ENCODE measurements around the gene BEND7. TPM values are rescaled to one million over a fixed set of nuclear protein-coding genes. Genes with fewer than 3 reads are reported as not detected.
A peak's percentile ranks its signal among the peaks of the same experiment; 100 is the strongest.

The BEND7 gene
- total and polyA plus RNA-seq, 2 of the 13 experiments (the other 11 are each of a cell fraction or from before 2014, with no cell fraction given) = 14.1 to 17.1 TPM

DNA sequence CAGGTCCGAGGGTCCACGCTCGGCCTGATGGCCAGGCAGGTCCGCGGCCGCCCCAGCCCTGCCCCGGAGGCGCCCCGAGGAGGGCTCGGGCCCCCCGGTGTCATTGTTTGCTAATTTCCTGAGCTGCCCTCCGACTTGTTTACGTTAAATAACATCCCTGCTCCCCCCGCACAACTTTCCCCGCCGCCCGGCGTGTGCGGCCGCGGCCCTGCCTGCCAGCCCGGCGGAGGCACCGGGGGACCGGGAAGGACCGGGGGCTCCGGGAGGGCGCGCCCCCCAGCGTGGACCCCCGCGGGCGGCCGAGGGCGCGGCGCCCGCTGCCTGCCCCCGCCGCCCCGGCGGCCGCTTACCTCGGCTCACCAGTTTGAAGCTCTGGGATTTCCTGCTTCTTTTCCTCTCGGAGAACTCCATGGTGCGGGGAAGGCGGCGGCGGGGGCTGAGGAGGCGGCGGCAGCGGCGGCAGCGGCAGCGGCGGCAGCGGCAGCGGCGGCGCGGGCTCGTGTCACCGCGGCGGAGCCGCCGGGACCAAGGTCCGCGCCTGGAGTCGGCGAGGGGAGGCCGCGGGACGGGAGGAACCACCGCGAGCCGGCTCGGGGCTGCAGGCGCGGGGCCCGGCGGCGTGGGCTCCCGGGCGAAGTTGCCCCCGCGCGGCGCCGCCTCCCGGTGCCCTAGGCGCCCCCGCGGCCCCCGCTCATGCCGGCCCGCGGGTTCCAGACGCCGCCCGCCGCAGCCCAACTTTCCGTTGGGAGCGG, 515 bp downstream of the BEND7 start:
- ChIA-PET POLR2A (interaction anchor here (1.2 kb wide), 1 partner anchor 114 kb away, joined by 3 read pairs; no protein-coding TSS in a partner anchor), CTCF (ENCODE audit: low intra/inter-chr PET ratio, low total read pairs) (interaction anchor here (1.0 kb wide), 1 partner anchor 88 kb away, joined by 3 read pairs; no protein-coding TSS in a partner anchor)
- no peak for DNase-seq (ENCODE audit: low spot score)
- Histone ChIP-seq H3K4me1 (ENCODE audit: insufficient read depth, low read length) (peaks cover 26% of the 10 kb centered on the region), H3K9me3 (ENCODE audit: low read length) (no peaks in the 10 kb centered on the region), H3K36me3 (replicated peaks in 1 of 2; ENCODE audit: control insufficient read depth in 1 of 2, insufficient read depth in 2 of 2, low read length in 2 of 2) (peaks cover 4 to 18% of the 10 kb centered on the region in 2 experiments; a peak in 3 of 5 replicates), H3K4me3 (replicated peaks in 1 of 3; ENCODE audit: insufficient read depth in 1 of 3, low read depth in 2 of 3, low read length in 3 of 3) (peak overlapping the region; percentile 81 to 96 (median 86)), H2AFZ (ENCODE audit: low read length) (no peak overlapping the region), H3K9ac (ENCODE audit: insufficient read depth, low read depth, low read length) (peak overlapping the region; percentile 79), H3K79me2 (ENCODE audit: insufficient read depth, low read length) (peaks cover 25% of the 10 kb centered on the region), H3K4me2 (ENCODE audit: low read depth, low read length) (peak overlapping the region; percentile 68), H3K27me3 (ENCODE audit: control insufficient read depth in 1 of 2, insufficient read depth in 2 of 2, low read length in 2 of 2) (no peaks in the 10 kb centered on the region), H3K27ac (ENCODE audit: extremely low read length, insufficient read depth, low read length) (peak overlapping the region; percentile 65), H4K20me1 (ENCODE audit: insufficient read depth, low read length) (no peaks in the 10 kb centered on the region)
- peak; percentile 34 for ATAC-seq
- no peak for FAIRE-seq
- in situ Hi-C loops (cut with HindIII; ENCODE audit: extremely low pct_ligation_motif_present, low pct_unique_long_range_greater_than_20kb) = no loop called here
- BruUV-seq (replicated peaks) = no TSS peak
- intact Hi-C loops (cut with micrococcal nuclease; ENCODE audit: unreplicated experiment) = loop anchor here (5.0 kb wide), 1 partner anchor 41 kb away; no protein-coding TSS in a partner anchor
- 4% methylated on average over 17 of the region's 104 CpGs for WGBS (ENCODE audit: low lambda C conversion rate)
- TF ChIP-seq HNRNPLL (IDR thresholded peaks at IDR 0.05; ENCODE audit: low read depth, low read length, poor library complexity, severe bottlenecking) (peak; percentile 27), HOXA5 (CRISPR knock-in tag; IDR thresholded peaks at IDR 0.05) (peak; percentile 50; the same call in 1 of the 2 replicates), ZBTB4 (CRISPR knock-in tag; IDR thresholded peaks at IDR 0.05; ENCODE audit: borderline replicate concordance) (no peak), MXD3 (CRISPR knock-in tag; IDR thresholded peaks at IDR 0.05) (0 out of 2 replicates have a peak, but pooled peaks have one; percentile 33), FOXO1 (CRISPR knock-in tag; IDR thresholded peaks at IDR 0.05) (peak; percentile 48; the same call in 1 of the 2 replicates), MAZ (IDR thresholded peaks at IDR 0.05; ENCODE audit: borderline replicate concordance, low read depth, low read length) (no peak), MAZ (CRISPR knock-in tag; IDR thresholded peaks at IDR 0.05; ENCODE audit: low read depth) (no peak), KMT2A (CRISPR knock-in tag; IDR thresholded peaks at IDR 0.05) (0 out of 2 replicates have a peak, but pooled peaks have one; percentile 27), ZNF331 (CRISPR knock-in tag; IDR thresholded peaks at IDR 0.05) (no peak), FOXA3 (CRISPR knock-in tag; IDR thresholded peaks at IDR 0.05) (peak; percentile 21; the same call in 1 of the 2 replicates), MAX (IDR thresholded peaks at IDR 0.05) (peak; percentile 10; the same call in 1 of the 2 replicates), ZNF569 (CRISPR knock-in tag; IDR thresholded peaks at IDR 0.05; ENCODE audit: borderline replicate concordance) (no peak), ZNF562 (CRISPR knock-in tag; IDR thresholded peaks at IDR 0.05; ENCODE audit: borderline replicate concordance) (no peak), NR3C1 (CRISPR knock-in tag; IDR thresholded peaks at IDR 0.05) (no peak)
- TF ChIP-seq, protein P1, sequence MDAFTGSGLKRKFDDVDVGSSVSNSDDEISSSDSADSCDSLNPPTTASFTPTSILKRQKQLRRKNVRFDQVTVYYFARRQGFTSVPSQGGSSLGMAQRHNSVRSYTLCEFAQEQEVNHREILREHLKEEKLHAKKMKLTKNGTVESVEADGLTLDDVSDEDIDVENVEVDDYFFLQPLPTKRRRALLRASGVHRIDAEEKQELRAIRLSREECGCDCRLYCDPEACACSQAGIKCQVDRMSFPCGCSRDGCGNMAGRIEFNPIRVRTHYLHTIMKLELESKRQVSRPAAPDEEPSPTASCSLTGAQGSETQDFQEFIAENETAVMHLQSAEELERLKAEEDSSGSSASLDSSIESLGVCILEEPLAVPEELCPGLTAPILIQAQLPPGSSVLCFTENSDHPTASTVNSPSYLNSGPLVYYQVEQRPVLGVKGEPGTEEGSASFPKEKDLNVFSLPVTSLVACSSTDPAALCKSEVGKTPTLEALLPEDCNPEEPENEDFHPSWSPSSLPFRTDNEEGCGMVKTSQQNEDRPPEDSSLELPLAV (CRISPR knock-in tag; conservative IDR thresholded peaks at IDR 0.05; ENCODE audit: low read depth) = no peak

Measured in HepG2 (cell line).